ENCODE data around the gene CYB5RL. TPM values are rescaled to one million over a fixed set of nuclear protein-coding genes. Genes with fewer than 3 reads are reported as not detected.
A peak's percentile ranks its signal among the peaks of the same experiment; 100 is the strongest.

The CYB5RL gene
- total RNA-seq, 1 donor from 2014 or later: 3.9 TPM

GRCh38 chr1:54221113-54221834, 21.4 kb upstream of the CYB5RL start:
- Histone ChIP-seq H3K9ac (ENCODE audit: low read length) (no peak overlapping the region), H3K79me2 (ENCODE audit: insufficient read depth, low read length) (no peaks in the 10 kb centered on the region), H4K20me1 (ENCODE audit: insufficient read depth, low read length) (peaks cover 14% of the 10 kb centered on the region), H3K4me3 (ENCODE audit: insufficient read depth, low read depth, low read length) (no peak overlapping the region), H3K36me3 (ENCODE audit: insufficient read depth, low read length) (peaks cover 18% of the 10 kb centered on the region), H3K4me2 (ENCODE audit: low read length) (no peak overlapping the region), H3K27me3 (ENCODE audit: insufficient read depth, low read length) (no peaks in the 10 kb centered on the region), H2AFZ (ENCODE audit: low read depth, low read length) (no peak overlapping the region), H3K4me1 (ENCODE audit: insufficient read depth, low read length) (peaks cover 10% of the 10 kb centered on the region), H3K27ac (ENCODE audit: low read depth, low read length) (no peak overlapping the region), H3K9me3 (ENCODE audit: insufficient read depth, low read depth, low read length) (no peaks in the 10 kb centered on the region)
- H3K27ac Mint-ChIP-seq (ENCODE audit: unreplicated experiment): peak overlapping the region; percentile 41
- no peak overlapping the region for H3K4me3 Mint-ChIP-seq (ENCODE audit: unreplicated experiment)
- no peaks in the 10 kb centered on the region for H3K9me3 Mint-ChIP-seq (ENCODE audit: unreplicated experiment)
- peaks cover 23% of the 10 kb centered on the region for H3K4me1 Mint-ChIP-seq (ENCODE audit: low read depth, unreplicated experiment)
- TF ChIP-seq EZH2 (IDR thresholded peaks at IDR 0.05; ENCODE audit: insufficient read depth, low read length) (no peak), CTCF (IDR thresholded peaks at IDR 0.05; ENCODE audit: insufficient read depth, low read depth, low read length) (no peak)
- DNase-seq (ENCODE audit: low read depth) (no peak), FAIRE-seq (no peak)
- H3K27me3 Mint-ChIP-seq (ENCODE audit: low read depth, unreplicated experiment): no peaks in the 10 kb centered on the region
- peaks cover 17% of the 10 kb centered on the region for H3K36me3 Mint-ChIP-seq (ENCODE audit: low read depth, unreplicated experiment)

- peak; percentile 17 for DNase-seq (ENCODE audit: low read depth)
Observed at GRCh38 chr1:54220004-54220811, 20.4 kb upstream of the CYB5RL start.

More at GRCh38 chr1:54220004-54220811, 20.4 kb upstream of the CYB5RL start:
- no peaks in the 10 kb centered on the region for H3K27me3 Mint-ChIP-seq (ENCODE audit: low read depth, unreplicated experiment)
- TF ChIP-seq EZH2 (IDR thresholded peaks at IDR 0.05; ENCODE audit: insufficient read depth, low read length) (no peak), CTCF (IDR thresholded peaks at IDR 0.05; ENCODE audit: insufficient read depth, low read depth, low read length) (no peak)
- Histone ChIP-seq H3K27ac (ENCODE audit: low read depth, low read length) (no peak overlapping the region), H3K4me3 (ENCODE audit: insufficient read depth, low read depth, low read length) (no peak overlapping the region), H3K4me1 (ENCODE audit: insufficient read depth, low read length) (peaks cover 10% of the 10 kb centered on the region), H3K9me3 (ENCODE audit: insufficient read depth, low read depth, low read length) (no peaks in the 10 kb centered on the region), H2AFZ (ENCODE audit: low read depth, low read length) (no peak overlapping the region), H3K36me3 (ENCODE audit: insufficient read depth, low read length) (peaks cover 29% of the 10 kb centered on the region), H3K4me2 (ENCODE audit: low read length) (no peak overlapping the region), H3K27me3 (ENCODE audit: insufficient read depth, low read length) (no peaks in the 10 kb centered on the region), H4K20me1 (ENCODE audit: insufficient read depth, low read length) (peaks cover 23% of the 10 kb centered on the region), H3K9ac (ENCODE audit: low read length) (no peak overlapping the region), H3K79me2 (ENCODE audit: insufficient read depth, low read length) (no peaks in the 10 kb centered on the region)
- no peak overlapping the region for H3K4me3 Mint-ChIP-seq (ENCODE audit: unreplicated experiment)
- peaks cover 21% of the 10 kb centered on the region for H3K4me1 Mint-ChIP-seq (ENCODE audit: low read depth, unreplicated experiment)
- no peak for FAIRE-seq
- peaks cover 24% of the 10 kb centered on the region for H3K36me3 Mint-ChIP-seq (ENCODE audit: low read depth, unreplicated experiment)
- H3K9me3 Mint-ChIP-seq (ENCODE audit: unreplicated experiment): no peaks in the 10 kb centered on the region
- peak overlapping the region; percentile 90 for H3K27ac Mint-ChIP-seq (ENCODE audit: unreplicated experiment)

Data from astrocyte (in vitro differentiated cells and primary cell).